Ectodermal cell (in vitro differentiated cells): ENCODE data around the gene LUZP2. TPM values are rescaled to one million over a fixed set of nuclear protein-coding genes. Genes with fewer than 3 reads are reported as not detected.
A peak's percentile ranks its signal among the peaks of the same experiment; 100 is the strongest.

Experiments
- H3K27ac ChIP-seq: 2 replicates; pipeline ENCODE4 v1.7.0; 2013; ENCODE audit warnings: mild to moderate bottlenecking, low read depth, low read length; ENCODE audit not compliant: insufficient read depth, poor library complexity, severe bottlenecking
- H3K27me3 ChIP-seq: 2 replicates; pipeline ENCODE4 v1.7.0; 2013; ENCODE audit warnings: mild to moderate bottlenecking, low read length; ENCODE audit not compliant: insufficient read depth, control insufficient read depth, poor library complexity, severe bottlenecking
- H3K36me3 ChIP-seq: one replicate; pipeline ENCODE4 v1.7.0; 2013; ENCODE audit warnings: low read length; ENCODE audit not compliant: control insufficient read depth, insufficient read depth
- H3K4me1 ChIP-seq: one replicate; pipeline ENCODE4 v1.7.0; 2013; ENCODE audit warnings: low read length; ENCODE audit not compliant: control insufficient read depth, insufficient read depth
- H3K4me3 ChIP-seq: 2 replicates; pipeline ENCODE4 v1.7.0; 2013; ENCODE audit warnings: low read depth, low read length, control low read depth; ENCODE audit not compliant: insufficient read depth
- H3K9me3 ChIP-seq: 2 replicates; pipeline ENCODE4 v1.7.0; 2013; ENCODE audit warnings: mild to moderate bottlenecking, low read length, moderate library complexity; ENCODE audit not compliant: control insufficient read depth
- WGBS, 2 experiments: methylation state at CpG; one replicate each; pipeline ENCODE4 v1.1.7; 2013; ENCODE audit warnings: missing lambda C conversion rate in 2 of 2; 5-methylcytosine and 5-hydroxymethylcytosine counted together
- polyA plus RNA-seq, 4 experiments: library from polyadenylated mRNA; stranded (reverse); fragments of 50-300 nt; gene quantifications; one replicate each; pipeline ENCODE4 v1.2.3, GENCODE V29; 2013

LUZP2 gene
- 0.70 TPM for polyA plus RNA-seq (2013, experiment 1 of 4)
- polyA plus RNA-seq (2013, experiment 2 of 4), result 1.0 TPM
- polyA plus RNA-seq (2013, experiment 3 of 4), result 1.4 TPM
- 1.8 TPM for polyA plus RNA-seq (2013, experiment 4 of 4)

GRCh38 chr11:24496736-24497725 lies at the start of gene LUZP2:
LUZP2 (plus strand) TSS chr11:24497053.
- 0 to 1% methylated on average over 65 of the region's 65 CpGs for WGBS, 2 experiments
- Histone ChIP-seq H3K36me3 (no peaks in the 10 kb centered on the region), H3K27ac (no peak within 1 kb of the TSS), H3K4me3 (peak within 1 kb of the TSS; percentile 57), H3K4me1 (no peaks in the 10 kb centered on the region), H3K27me3 (peaks cover 48% of the 10 kb centered on the region), H3K9me3 (no peaks in the 10 kb centered on the region)

DNA sequence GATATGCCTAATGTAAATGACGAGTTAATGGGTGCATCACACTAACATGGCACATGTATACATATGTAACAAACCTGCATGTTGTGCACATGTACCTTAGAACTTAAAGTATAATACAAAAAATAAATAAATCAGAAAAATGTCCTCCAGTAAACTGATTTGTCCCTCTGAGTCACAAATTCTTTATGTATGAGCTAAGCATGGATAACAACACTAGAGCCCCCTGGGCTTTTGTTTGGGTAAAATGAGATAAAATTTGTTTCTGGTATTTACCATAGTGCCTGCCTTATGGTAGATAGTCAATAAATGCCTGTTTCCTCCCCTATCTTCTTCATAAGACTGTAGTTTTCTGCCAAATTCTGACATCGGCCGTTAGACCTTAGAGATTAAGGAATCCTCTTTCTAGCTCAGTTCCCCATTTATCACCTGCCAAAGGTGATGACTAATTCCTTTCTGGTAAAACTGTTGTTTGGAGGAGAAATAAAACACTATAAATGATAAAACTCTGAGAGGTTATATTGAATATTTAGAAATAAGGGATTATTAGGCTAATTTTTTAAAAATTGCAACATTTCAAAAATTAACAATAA lies 43.6 kb upstream of the LUZP2 start:
- Histone ChIP-seq H3K27ac (no peak overlapping the region), H3K36me3 (no peaks in the 10 kb centered on the region), H3K4me3 (no peak overlapping the region), H3K9me3 (no peaks in the 10 kb centered on the region), H3K27me3 (no peaks in the 10 kb centered on the region), H3K4me1 (no peaks in the 10 kb centered on the region)
- 80 to 100% methylated on average over 2 of the region's 3 CpGs for WGBS, 2 experiments

GRCh38 chr11:24457985-24458384 lies 38.9 kb upstream of the LUZP2 start:
- no peaks in the 10 kb centered on the region for H3K4me1 ChIP-seq
- H3K27ac ChIP-seq, result no peak overlapping the region
- no peak overlapping the region for H3K4me3 ChIP-seq
- H3K27me3 ChIP-seq, result no peaks in the 10 kb centered on the region
- no peaks in the 10 kb centered on the region for H3K9me3 ChIP-seq
- no peaks in the 10 kb centered on the region for H3K36me3 ChIP-seq

- WGBS, 2 experiments, result 86 to 100% methylated on average over 1 of the region's 1 CpG
- Histone ChIP-seq H3K27ac (no peak overlapping the region), H3K4me3 (no peak overlapping the region), H3K36me3 (no peaks in the 10 kb centered on the region), H3K9me3 (no peaks in the 10 kb centered on the region), H3K4me1 (no peaks in the 10 kb centered on the region), H3K27me3 (no peaks in the 10 kb centered on the region)
These were observed 26.4 kb upstream of the LUZP2 start for GRCh38 chr11:24470431-24470830.

DNA sequence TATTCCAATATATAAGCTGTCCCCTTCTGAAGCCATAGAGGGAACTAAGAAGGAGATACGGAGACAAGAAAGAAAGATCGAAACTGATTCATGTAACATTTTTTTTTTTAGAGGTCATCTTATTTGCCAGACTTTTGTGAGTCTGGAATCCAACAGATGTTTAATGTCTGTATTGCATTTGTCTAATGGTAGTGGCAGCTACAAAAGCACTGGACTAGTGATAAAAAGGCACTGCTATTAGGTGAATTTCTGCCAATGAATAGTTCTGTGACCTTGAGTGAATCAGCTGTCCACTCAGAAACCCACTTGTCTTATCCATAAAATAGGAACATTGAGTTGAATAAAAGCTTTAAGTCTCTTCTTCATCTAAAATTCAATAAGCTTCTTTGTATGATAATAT lies 25.8 kb upstream of the LUZP2 start:
- no peak overlapping the region for H3K27ac ChIP-seq
- no peaks in the 10 kb centered on the region for H3K9me3 ChIP-seq
- no peak overlapping the region for H3K4me3 ChIP-seq
- no peaks in the 10 kb centered on the region for H3K4me1 ChIP-seq
- no peaks in the 10 kb centered on the region for H3K27me3 ChIP-seq
- no peaks in the 10 kb centered on the region for H3K36me3 ChIP-seq
- 45 to 50% methylated on average over 2 of the region's 2 CpGs for WGBS, 2 experiments

DNA sequence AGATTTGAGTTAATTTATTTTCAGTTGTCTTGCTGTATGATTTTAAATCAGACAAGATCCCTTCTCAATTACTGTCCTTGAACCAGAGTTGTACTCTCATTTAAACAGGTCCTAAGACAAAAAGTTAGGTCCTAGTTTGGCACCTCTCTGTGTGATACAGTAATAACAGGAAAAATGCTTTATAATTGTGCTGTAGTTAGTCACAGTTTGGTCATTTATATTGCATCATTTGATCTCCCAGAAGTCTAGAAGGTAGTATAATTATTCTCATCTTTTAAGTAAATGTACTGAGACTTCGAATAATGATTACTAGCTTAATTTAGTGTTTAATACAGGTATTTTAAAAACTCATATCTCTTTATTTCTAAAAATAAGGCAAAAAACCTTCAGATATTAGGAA lies 18.1 kb upstream of the LUZP2 start:
- Histone ChIP-seq H3K27ac (no peak overlapping the region), H3K4me1 (no peaks in the 10 kb centered on the region), H3K9me3 (no peaks in the 10 kb centered on the region), H3K36me3 (no peaks in the 10 kb centered on the region), H3K4me3 (no peak overlapping the region), H3K27me3 (no peaks in the 10 kb centered on the region)
- WGBS, 2 experiments, result no CpG with 5 or more reads among the region's 1 CpG

DNA sequence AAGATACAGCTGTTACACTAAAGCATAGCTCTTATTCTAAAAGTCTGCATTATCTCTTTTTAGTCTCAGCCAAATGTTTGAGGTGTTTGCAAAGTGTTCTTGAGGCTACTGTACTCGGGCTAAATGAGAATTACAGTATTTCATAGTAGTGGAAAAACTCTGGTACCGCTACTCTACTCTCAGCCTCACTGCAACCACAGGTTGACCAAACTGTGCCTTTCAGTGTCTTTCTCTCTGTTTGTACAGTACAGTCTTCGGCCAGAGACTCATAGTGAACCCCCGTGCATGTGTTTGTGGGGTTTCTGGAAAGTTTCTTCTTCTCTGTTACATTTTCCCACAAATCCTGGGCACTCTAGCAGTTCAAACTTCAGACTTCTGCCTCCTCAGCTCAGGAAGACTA lies 7.4 kb upstream of the LUZP2 start:
- H3K4me3 ChIP-seq, result no peak overlapping the region

GRCh38 chr11:24496386-24496735 lies 492 bp upstream of the LUZP2 start:
- peak overlapping the region; percentile 57 for H3K4me3 ChIP-seq
- no peak overlapping the region for H3K27ac ChIP-seq
- WGBS, 2 experiments, result 7 to 9% methylated on average over 14 of the region's 14 CpGs
- H3K4me1 ChIP-seq, result no peaks in the 10 kb centered on the region
- H3K9me3 ChIP-seq, result no peaks in the 10 kb centered on the region
- H3K27me3 ChIP-seq, result peaks cover 48% of the 10 kb centered on the region
- H3K36me3 ChIP-seq, result no peaks in the 10 kb centered on the region

More for the DNA sequence above, 7.4 kb upstream of the LUZP2 start:
- Histone ChIP-seq H3K4me1 (no peaks in the 10 kb centered on the region), H3K9me3 (no peaks in the 10 kb centered on the region), H3K27ac (no peak overlapping the region), H3K36me3 (no peaks in the 10 kb centered on the region), H3K27me3 (peaks cover 6% of the 10 kb centered on the region)
- 92 to 95% methylated on average over 4 of the region's 4 CpGs for WGBS, 2 experiments

DNA sequence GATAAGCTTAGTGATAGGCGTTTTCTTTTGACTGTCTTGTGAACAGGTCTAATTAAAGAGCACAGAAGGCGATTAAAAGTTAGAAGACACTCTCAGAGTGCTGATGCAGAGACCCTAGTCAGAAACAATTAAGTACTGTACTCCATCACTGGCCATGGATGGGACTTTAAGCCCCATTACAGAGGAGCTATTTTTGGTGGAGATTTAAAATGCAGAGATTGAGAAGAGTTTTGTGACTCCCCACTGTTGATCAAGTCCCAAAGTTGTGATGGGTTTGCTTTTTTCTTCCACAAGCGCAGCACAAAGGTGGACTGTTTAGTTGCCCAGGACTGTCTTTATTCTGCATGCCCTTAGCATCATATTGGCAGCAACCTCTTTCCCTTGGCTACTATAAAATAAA lies 978 bp downstream of the LUZP2 start:
- WGBS, 2 experiments, result 84 to 90% methylated on average over 3 of the region's 3 CpGs
- no peaks in the 10 kb centered on the region for H3K36me3 ChIP-seq
- H3K27ac ChIP-seq, result no peak overlapping the region
- H3K9me3 ChIP-seq, result no peaks in the 10 kb centered on the region
- H3K4me1 ChIP-seq, result no peaks in the 10 kb centered on the region
- H3K27me3 ChIP-seq, result peaks cover 48% of the 10 kb centered on the region
- H3K4me3 ChIP-seq, result no peak overlapping the region

DNA sequence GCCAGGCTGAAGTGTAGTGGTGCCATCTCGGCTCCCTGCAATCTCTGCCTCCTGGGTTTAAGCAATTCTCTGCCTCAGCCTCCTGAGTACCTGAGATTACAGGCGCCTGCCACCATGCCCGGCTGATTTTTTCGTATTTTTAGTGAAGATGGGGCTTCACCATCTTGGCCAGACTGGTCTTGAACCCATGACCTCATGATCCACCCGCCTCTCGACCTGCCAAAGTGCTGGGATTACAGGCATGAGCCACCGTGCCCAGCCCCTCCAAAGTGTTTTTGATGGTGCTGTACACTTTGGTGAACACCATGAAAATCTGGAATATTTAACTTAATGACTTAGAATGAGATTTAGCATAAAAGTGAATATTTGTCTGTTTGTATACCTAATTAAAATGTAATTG lies 5.6 kb downstream of the LUZP2 start:
- Histone ChIP-seq H3K9me3 (no peaks in the 10 kb centered on the region), H3K27me3 (peaks cover 13% of the 10 kb centered on the region), H3K27ac (no peak overlapping the region), H3K4me1 (no peaks in the 10 kb centered on the region), H3K4me3 (no peak overlapping the region), H3K36me3 (no peaks in the 10 kb centered on the region)
- 92 to 93% methylated on average over 7 of the region's 7 CpGs for WGBS, 2 experiments
